B cell (primary cell): ENCODE data around the gene USP12.

ENCODE experiments used
- EZH2 ChIP-seq: IDR thresholded peaks from 2 replicates; pipeline ENCODE4 v1.6.1; 2012; ENCODE audit warnings: borderline replicate concordance, low read depth, mild to moderate bottlenecking, moderate library complexity, low read length; ENCODE audit not compliant: insufficient read depth, poor library complexity, severe bottlenecking
- TF ChIP-seq, protein P1 (sequence below): fragments of 200-600 bp; IDR thresholded peaks from one replicate; pipeline ENCODE4 v1.8.0; 2022; ENCODE audit warnings: antibody characterized with exemption, mild to moderate bottlenecking

DNA sequence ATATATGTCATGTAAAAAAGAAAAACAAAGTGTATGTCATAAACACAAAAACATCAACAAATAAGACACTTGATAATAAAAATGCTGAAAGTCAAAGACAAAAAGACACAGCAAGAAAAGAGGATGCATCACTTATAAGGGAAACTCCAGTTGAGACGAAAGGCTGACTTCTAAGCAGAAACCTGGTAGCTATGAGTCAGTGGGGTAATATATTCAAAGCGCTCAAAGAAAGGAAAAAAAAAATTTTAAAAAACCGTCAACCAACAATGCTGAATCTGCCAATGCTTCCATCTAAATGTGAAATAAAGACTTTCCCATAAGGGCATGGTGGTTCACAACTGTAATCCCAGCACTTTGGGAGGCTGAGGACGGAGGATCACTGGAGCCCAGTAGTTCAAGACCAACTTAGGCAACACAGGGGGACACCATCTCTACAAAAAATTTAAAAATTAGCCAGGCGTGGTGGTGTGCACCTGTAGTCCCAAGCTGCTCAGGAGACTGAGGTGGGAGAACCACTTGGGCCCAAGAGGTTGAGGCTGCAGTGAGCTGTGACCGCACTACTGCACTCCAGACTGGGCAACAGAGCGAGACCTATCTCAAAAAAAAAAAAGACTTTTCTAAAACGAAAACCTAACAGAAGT lies 24.0 kb downstream of the USP12 start:
- TF ChIP-seq EZH2: no peak
- TF ChIP-seq, protein P1, sequence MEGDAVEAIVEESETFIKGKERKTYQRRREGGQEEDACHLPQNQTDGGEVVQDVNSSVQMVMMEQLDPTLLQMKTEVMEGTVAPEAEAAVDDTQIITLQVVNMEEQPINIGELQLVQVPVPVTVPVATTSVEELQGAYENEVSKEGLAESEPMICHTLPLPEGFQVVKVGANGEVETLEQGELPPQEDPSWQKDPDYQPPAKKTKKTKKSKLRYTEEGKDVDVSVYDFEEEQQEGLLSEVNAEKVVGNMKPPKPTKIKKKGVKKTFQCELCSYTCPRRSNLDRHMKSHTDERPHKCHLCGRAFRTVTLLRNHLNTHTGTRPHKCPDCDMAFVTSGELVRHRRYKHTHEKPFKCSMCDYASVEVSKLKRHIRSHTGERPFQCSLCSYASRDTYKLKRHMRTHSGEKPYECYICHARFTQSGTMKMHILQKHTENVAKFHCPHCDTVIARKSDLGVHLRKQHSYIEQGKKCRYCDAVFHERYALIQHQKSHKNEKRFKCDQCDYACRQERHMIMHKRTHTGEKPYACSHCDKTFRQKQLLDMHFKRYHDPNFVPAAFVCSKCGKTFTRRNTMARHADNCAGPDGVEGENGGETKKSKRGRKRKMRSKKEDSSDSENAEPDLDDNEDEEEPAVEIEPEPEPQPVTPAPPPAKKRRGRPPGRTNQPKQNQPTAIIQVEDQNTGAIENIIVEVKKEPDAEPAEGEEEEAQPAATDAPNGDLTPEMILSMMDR: no peak
